ENCODE measurements around the gene TARS3.

GRCh38 chr15:101723171-101723873 lies 951 bp downstream of the TARS3 start:
- no peak for TF ChIP-seq POLR2AphosphoS5 (IDR thresholded peaks at IDR 0.05; ENCODE audit: insufficient read depth in 1 of 2, low read depth in 1 of 2)
- TF ChIP-seq, protein P1, sequence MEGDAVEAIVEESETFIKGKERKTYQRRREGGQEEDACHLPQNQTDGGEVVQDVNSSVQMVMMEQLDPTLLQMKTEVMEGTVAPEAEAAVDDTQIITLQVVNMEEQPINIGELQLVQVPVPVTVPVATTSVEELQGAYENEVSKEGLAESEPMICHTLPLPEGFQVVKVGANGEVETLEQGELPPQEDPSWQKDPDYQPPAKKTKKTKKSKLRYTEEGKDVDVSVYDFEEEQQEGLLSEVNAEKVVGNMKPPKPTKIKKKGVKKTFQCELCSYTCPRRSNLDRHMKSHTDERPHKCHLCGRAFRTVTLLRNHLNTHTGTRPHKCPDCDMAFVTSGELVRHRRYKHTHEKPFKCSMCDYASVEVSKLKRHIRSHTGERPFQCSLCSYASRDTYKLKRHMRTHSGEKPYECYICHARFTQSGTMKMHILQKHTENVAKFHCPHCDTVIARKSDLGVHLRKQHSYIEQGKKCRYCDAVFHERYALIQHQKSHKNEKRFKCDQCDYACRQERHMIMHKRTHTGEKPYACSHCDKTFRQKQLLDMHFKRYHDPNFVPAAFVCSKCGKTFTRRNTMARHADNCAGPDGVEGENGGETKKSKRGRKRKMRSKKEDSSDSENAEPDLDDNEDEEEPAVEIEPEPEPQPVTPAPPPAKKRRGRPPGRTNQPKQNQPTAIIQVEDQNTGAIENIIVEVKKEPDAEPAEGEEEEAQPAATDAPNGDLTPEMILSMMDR (IDR thresholded peaks at IDR 0.05), result no peak

Measured in vagina (tissue), 2 donors.